K562 (cell line): ENCODE results near the gene NTF4. TPM values are rescaled to one million over a fixed set of nuclear protein-coding genes. Genes with fewer than 3 reads are reported as not detected.

Experiments used
- ATAC-seq: fragments of 200-7000 bp; cut with Tn5 transposase; 3 replicates; pipeline ENCODE4 v1.9.1; 2020; ENCODE audit warnings: moderate library complexity
- BruUV-seq: library from RNA; stranded (reverse); fragments of 400-500 nt; replicated peaks from 2 replicates; lab custom pipeline; 2021; lab: Mats Ljungman, UMichigan
- CTCF ChIA-PET: fragments of 300-600 bp; formaldehyde crosslinking; extraction: SDS; loops from one replicate; lab custom pipeline; 2021; ENCODE audit warnings: low intra/inter-chr PET ratio; lab: Yijun Ruan, JAX
- POLR2A ChIA-PET: fragments of 300-600, 350-650 bp; sonication (Branson Sonifier 250); formaldehyde crosslinking; extraction: SDS; loops from one replicate; lab custom pipeline; 2021; ENCODE audit warnings: antibody characterized with exemption, inconsistent platforms; lab: Yijun Ruan, JAX
- DNase-seq, 4 experiments: peaks; one replicate each; pipeline versions ENCODE4 v3.0.0 to v3.0.0-alpha.2; 2011 to 2018; ENCODE audit warnings: low spot score in 3 of 4, mixed read lengths in 3 of 4; ENCODE audit errors: extremely low read depth in 1 of 4
- FAIRE-seq: peaks from 2 replicates; lab custom pipeline; 2011; peaks lifted over from hg19 to GRCh38; lab: Jason Lieb, UNC
- H2AFZ ChIP-seq: 2 replicates; pipeline ENCODE4 v1.6.0; 2011; ENCODE audit warnings: low read depth, low read length, control low read depth, inconsistent platforms
- H3K27ac ChIP-seq: fragments of 200-600 bp; 3 replicates; pipeline ENCODE4 v1.8.0; 2011; ENCODE audit warnings: low read depth, mild to moderate bottlenecking, control low read depth, inconsistent platforms, low read length, moderate library complexity, mixed read lengths; ENCODE audit errors: extremely low read depth
- H3K27me3 ChIP-seq, 2 experiments: fragments of 300-600 bp in 1 of 2; 2 replicates in 1 of 2; 3 replicates in 1 of 2; pipeline versions ENCODE4 v1.6.0 to v1.8.0; 2011; ENCODE audit warnings: inconsistent platforms in 2 of 2, low read length in 2 of 2, mild to moderate bottlenecking in 1 of 2, mixed read lengths in 1 of 2, moderate library complexity in 1 of 2; ENCODE audit not compliant: control insufficient read depth in 2 of 2, insufficient read depth in 2 of 2
- H3K36me3 ChIP-seq: fragments of 300-600 bp; 3 replicates; pipeline ENCODE4 v1.8.0; 2011; ENCODE audit warnings: mild to moderate bottlenecking, low read length, inconsistent platforms; ENCODE audit not compliant: control insufficient read depth, insufficient read depth
- H3K4me1 ChIP-seq, 2 experiments: fragments of 200-600 bp in 1 of 2; replicated peaks in 1 of 2; 2 replicates in 1 of 2; 3 replicates in 1 of 2; pipeline versions ENCODE4 v1.5.1 to v1.8.0; 2011; ENCODE audit warnings: inconsistent platforms in 2 of 2, low read length in 2 of 2, mild to moderate bottlenecking in 1 of 2, mixed read lengths in 1 of 2, moderate library complexity in 1 of 2; ENCODE audit not compliant: control insufficient read depth in 2 of 2, insufficient read depth in 2 of 2
- H3K4me2 ChIP-seq: 2 replicates; pipeline ENCODE4 v1.6.1; 2011; ENCODE audit warnings: low read length, control low read depth, inconsistent platforms, mixed read lengths; ENCODE audit not compliant: insufficient read depth
- H3K4me3 ChIP-seq: fragments of 200-600 bp; sonication (generic), shearing (Covaris generic); 2 replicates; pipeline ENCODE4 v1.5.1; 2016; ENCODE audit warnings: control low read depth, inconsistent platforms
- H3K79me2 ChIP-seq: fragments of 200-600 bp; 3 replicates; pipeline ENCODE4 v1.8.0; 2011; ENCODE audit warnings: low read length, inconsistent platforms; ENCODE audit not compliant: control insufficient read depth, insufficient read depth
- H3K9ac ChIP-seq, 2 experiments: 2 replicates each; pipeline versions ENCODE4 v1.6.0 to v1.6.1; 2011; ENCODE audit warnings: low read depth in 2 of 2, low read length in 2 of 2, control low read depth in 1 of 2, inconsistent platforms in 1 of 2, mild to moderate bottlenecking in 1 of 2, mixed read lengths in 1 of 2; ENCODE audit not compliant: insufficient read depth in 1 of 2
- H3K9me1 ChIP-seq: one replicate; pipeline ENCODE4 v1.6.0; 2011; ENCODE audit warnings: inconsistent platforms, mild to moderate bottlenecking, low read length, moderate library complexity; ENCODE audit not compliant: control insufficient read depth, insufficient read depth
- H3K9me3 ChIP-seq: replicated peaks from 2 replicates; pipeline ENCODE4 v1.5.1; 2011; ENCODE audit warnings: low read depth, low read length, inconsistent platforms; ENCODE audit not compliant: control insufficient read depth, insufficient read depth
- H4K20me1 ChIP-seq: replicated peaks from 2 replicates; pipeline ENCODE4 v1.6.1; 2011; ENCODE audit warnings: low read length, inconsistent platforms, mixed read lengths; ENCODE audit not compliant: control insufficient read depth, insufficient read depth
- ARNT ChIP-seq, 2 experiments: fragments of 450-650 bp; IDR thresholded peaks; 2 replicates each; pipeline ENCODE4 v1.6.1; 2016; ENCODE audit warnings: mild to moderate bottlenecking in 1 of 2
- CEBPB ChIP-seq: fragments of 450-650 bp; IDR thresholded peaks from 2 replicates; pipeline ENCODE4 v1.6.1; 2016; ENCODE audit warnings: missing genetic modification characterization, missing compliant biosample characterization
- CTCF ChIP-seq, 3 experiments: IDR thresholded peaks in 2 of 3; conservative IDR thresholded peaks in 1 of 3; 2 replicates each; pipeline ENCODE4 v1.5.1; 2011 to 2012; ENCODE audit warnings: low read length in 3 of 3, mild to moderate bottlenecking in 3 of 3, control low read depth in 2 of 3, improper control_type of control experiment in 1 of 3, inconsistent platforms in 1 of 3, low read depth in 1 of 3, mixed read lengths in 1 of 3, moderate library complexity in 1 of 3; ENCODE audit not compliant: insufficient read depth in 2 of 3
- RBM39 ChIP-seq: fragments of 200-400 bp; formaldehyde crosslinking; optimal IDR thresholded peaks from 2 replicates; pipeline ENCODE3; 2018; ENCODE audit warnings: low read depth, low read length
- SP1 ChIP-seq: sonication (generic); formaldehyde crosslinking; IDR thresholded peaks from 2 replicates; pipeline ENCODE4 v1.8.1; 2022; ENCODE audit warnings: mild to moderate bottlenecking, missing genetic modification reagents
- SPI1 ChIP-seq: IDR thresholded peaks from 2 replicates; pipeline ENCODE4 v1.6.1; 2011; ENCODE audit warnings: low read depth, low read length, control low read depth, borderline replicate concordance
- TCF7L2 ChIP-seq: fragments of 150-350 bp; IDR thresholded peaks from 2 replicates; pipeline ENCODE4 v1.6.1; 2016; ENCODE audit warnings: low read depth, mild to moderate bottlenecking, low read length, moderate library complexity
- ZNF436 ChIP-seq: fragments of 250-450, 450-650 bp; sonication (Bioruptor Pico); formaldehyde crosslinking; IDR thresholded peaks from 2 replicates; pipeline ENCODE4 v1.7.0; 2020; ENCODE audit warnings: mild to moderate bottlenecking
- WGBS: fragments of 100-300 bp; shearing (Covaris generic); methylation state at CpG from one replicate; pipeline ENCODE4 v1.1.6; 2016; ENCODE audit warnings: low coverage, mixed read lengths; ENCODE audit not compliant: insufficient coverage; ENCODE audit errors: missing lambda C conversion rate; 5-methylcytosine and 5-hydroxymethylcytosine counted together
- in situ Hi-C: fragments of 300-500 bp; cut with MboI; formaldehyde crosslinking; loops from 4 replicates; pipeline ENCODE4 v1.15.0; 2018; ENCODE audit warnings: inconsistent platforms, mixed read lengths
- intact Hi-C: fragments of 100-400 bp; cut with micrococcal nuclease; formaldehyde crosslinking; loops from 2 replicates; pipeline ENCODE4 v1.14.2; 2022
- polyA plus RNA-seq, 8 experiments: library from polyadenylated mRNA; depleted of rRNA in 4 of 8; stranded (reverse) in 5 of 8; unstranded in 3 of 8; fragments of >200 nt; fragmentation: Nextera tagmentation in 2 of 8; fragmentation: Illumina TruSeq in 1 of 8; extraction: Ambion mirVana in 2 of 8; extraction: Trizol in 1 of 8; gene quantifications; 2 replicates each; pipeline versions ENCODE4 v1.2.1 to v1.2.3, GENCODE V29; 2011 to 2014; ENCODE audit warnings: inconsistent platforms in 1 of 8, missing spikeins in 1 of 8
- total RNA-seq, 7 experiments: library from RNA; depleted of rRNA in 6 of 7; stranded (reverse); fragments of >200 nt in 6 of 7; fragmentation: Illumina TruSeq in 2 of 7; extraction: Trizol in 2 of 7; gene quantifications; 2 replicates each; pipeline versions ENCODE4 v1.2.1 to v1.2.3, GENCODE V29; 2011 to 2021; ENCODE audit warnings: low replicate concordance in 1 of 7

NTF4 gene
- total and polyA plus RNA-seq, 9 of the 15 experiments (the other 6 are each of a cell fraction or from before 2014, with no cell fraction given): not detected

GRCh38 chr19:49111218-49111998, 46.8 kb upstream of the NTF4 start:
- FAIRE-seq (peak; percentile 49), DNase-seq (no peak), ATAC-seq (no peak)
- Histone ChIP-seq H3K27me3 (no peaks in the 10 kb centered on the region), H3K36me3 (peaks cover 42% of the 10 kb centered on the region), H3K4me3 (no peak overlapping the region), H3K9ac (no peak overlapping the region; a peak in 2 of 4 replicates), H4K20me1 (peaks cover 7% of the 10 kb centered on the region), H3K27ac (no peak overlapping the region), H3K9me1 (peaks cover 6% of the 10 kb centered on the region), H2AFZ (no peak overlapping the region), H3K4me2 (no peak overlapping the region), H3K79me2 (peaks cover 13% of the 10 kb centered on the region), H3K9me3 (no peaks in the 10 kb centered on the region), H3K4me1 (peaks cover 33 to 64% of the 10 kb centered on the region in 2 experiments)
- ChIA-PET CTCF (interaction anchor here (0.6 to 0.8 kb wide), 2 partner anchors 37 to 792 kb away, joined by 3 read pairs; no protein-coding TSS in a partner anchor), POLR2A (interaction anchor here (1.1 to 1.2 kb wide), 2 partner anchors 14 to 39 kb away, joined by 3 to 4 read pairs; no protein-coding TSS in a partner anchor)
- in situ Hi-C loops (loop anchor here (10.0 kb wide), 1 partner anchor 1223 kb away; no protein-coding TSS in a partner anchor), intact Hi-C loops (no loop called here)
- no peak for TF ChIP-seq ARNT (IDR thresholded peaks at IDR 0.05)
- TF ChIP-seq SPI1: peak; percentile 84
- no peak for TF ChIP-seq SP1
- TF ChIP-seq CEBPB (tag): peak; percentile 74
- no peak for TF ChIP-seq ZNF436
- TF ChIP-seq TCF7L2: no peak
- 0 out of 6 replicates have a peak, but pooled peaks of 1 of the 3 experiments have one; percentile 5 for TF ChIP-seq CTCF (IDR thresholded peaks at IDR 0.05 in 2 of 3, conservative IDR thresholded peaks at IDR 0.05 in 1 of 3; ENCODE audit: insufficient read depth in 2 of 3, low read depth in 1 of 3, low read length in 3 of 3)
- TF ChIP-seq RBM39: no peak
- no TSS peak for BruUV-seq
- whole genome bisulfite sequencing: 67% methylated on average over 11 of the region's 11 CpGs
